Measurements from ENCODE around the gene PSMC4.

The PSMC4 gene

DNA sequence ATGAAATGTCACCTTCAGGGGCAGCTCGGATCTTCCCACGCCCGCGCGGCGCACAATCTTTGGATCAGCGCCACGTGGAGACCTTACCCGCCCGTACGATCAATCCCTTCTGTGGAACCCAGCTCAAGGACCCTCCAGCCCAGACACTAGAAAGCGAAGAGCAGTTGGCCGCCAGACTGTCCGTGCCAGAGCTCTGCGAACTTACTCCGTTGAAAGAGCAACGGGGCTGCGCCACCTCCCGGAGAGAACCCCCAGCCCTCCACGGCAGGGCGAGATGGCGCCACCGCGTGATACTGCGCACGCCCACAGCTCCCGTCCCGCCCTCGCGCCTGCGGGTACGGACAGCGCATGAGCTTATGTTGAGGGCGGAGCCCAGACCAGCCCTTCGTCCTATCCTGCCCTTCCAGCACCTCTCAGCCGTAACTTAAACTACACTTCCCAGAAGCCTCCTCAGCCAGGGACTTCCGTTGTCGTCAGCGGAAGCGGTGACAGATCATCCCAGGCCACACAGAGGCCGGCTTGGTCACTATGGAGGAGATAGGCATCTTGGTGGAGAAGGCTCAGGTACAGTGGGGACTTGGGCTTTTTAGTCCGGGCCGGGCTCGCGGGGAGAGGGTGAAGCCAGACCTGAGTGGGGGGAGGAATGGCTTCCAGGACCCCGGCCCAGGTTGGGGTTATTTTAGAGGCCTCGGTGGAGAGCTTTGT, at the start of gene PSMC4:
Gene PSMC4 (plus strand): TSS at position 491 of the 705 bp plus-strand sequence. CDS start 38 bp downstream, at position 529.
- DNase-seq = peak; percentile 98

DNA sequence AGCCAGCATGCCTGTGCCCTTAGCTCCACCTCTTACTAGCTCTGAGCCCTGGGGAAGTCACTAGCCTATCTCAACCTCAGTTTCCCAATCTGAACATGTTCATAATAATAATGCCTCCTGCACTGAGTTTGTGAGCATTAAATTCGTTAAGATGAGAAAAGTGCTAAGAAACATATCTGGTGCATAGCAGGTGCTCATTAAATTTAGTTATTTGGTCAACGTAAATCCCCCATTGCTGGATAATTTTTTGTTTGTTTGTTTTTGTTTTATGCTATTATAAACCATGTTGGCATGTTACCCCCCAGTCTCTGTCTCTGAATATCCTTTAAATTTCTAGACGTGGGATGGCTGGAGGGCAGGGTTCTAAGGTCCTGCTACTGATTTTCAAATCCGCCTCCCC, 47.1 kb upstream of the PSMC4 start:
- DNase-seq = no peak

DNA sequence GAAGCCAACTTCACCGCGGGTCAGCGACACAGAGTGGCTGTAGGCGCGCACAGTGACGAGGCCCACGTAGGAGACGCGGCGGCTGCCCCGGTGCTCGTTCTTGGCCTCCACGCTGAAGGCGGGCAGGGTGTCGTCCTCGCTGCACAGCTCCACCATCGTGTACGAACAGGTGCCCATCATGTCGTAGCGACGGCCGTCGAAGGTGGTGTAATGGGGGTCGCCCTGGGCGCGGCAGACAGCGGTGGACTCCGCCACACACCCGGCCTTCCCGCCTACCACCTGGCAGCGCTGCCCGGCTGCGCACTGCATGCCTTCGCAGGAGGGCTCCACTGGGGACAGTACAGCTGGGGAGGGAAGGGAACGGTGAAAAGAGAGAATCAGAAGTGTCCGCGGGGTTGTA, 46.6 kb upstream of the PSMC4 start:
- peak in 1 of 2 donors; percentile 6 for DNase-seq

DNA sequence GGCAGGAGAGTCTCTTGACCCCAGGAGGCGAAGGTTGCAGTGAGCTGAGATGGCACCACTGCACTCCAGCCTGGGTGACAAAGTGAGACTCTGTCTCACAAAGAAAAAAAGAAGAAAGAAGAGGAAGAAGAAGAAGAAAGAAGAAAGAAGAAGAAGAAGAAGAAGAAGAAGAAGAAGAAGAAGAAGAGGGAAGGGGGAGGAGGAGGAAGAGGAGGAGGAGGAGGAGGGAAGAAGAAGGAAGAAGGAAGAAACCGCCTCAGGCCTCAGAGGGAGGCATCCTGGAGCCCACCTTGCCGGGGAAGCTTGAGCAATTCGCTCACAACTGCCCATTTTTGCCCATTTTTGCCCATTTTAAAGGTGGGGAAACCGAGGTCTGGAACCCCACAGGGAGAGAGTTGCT, 46.0 kb upstream of the PSMC4 start:
- no peak for DNase-seq

DNA sequence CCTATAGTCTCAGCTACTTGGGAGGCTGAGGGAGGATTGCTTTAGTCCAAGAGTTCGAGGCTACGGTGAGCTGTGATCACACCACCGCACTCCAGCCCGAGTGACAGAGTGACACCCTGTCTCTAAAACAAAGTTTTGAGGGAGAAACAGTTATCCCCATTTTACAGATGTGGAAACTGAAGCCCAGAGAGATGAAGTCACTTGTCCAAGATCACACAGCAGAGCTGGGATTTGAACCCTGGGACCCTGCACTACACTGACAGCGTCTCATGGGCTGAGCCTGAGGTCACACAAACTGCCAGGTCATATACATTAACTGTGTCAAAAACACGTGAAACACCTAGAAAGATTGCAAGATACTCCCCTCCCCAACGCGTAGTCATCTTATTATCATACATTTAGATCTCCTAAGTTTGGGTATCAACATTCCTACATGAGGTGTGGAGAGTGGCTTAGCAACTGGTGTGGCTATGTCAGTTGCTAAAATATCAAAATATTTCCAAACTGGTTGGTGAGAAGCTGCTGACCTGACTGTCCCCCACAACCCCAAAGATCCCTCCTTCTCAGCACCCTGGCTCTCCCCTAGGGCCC, 44.7 kb upstream of the PSMC4 start:
- peak in 1 of 2 donors; percentile 6 for DNase-seq

DNA sequence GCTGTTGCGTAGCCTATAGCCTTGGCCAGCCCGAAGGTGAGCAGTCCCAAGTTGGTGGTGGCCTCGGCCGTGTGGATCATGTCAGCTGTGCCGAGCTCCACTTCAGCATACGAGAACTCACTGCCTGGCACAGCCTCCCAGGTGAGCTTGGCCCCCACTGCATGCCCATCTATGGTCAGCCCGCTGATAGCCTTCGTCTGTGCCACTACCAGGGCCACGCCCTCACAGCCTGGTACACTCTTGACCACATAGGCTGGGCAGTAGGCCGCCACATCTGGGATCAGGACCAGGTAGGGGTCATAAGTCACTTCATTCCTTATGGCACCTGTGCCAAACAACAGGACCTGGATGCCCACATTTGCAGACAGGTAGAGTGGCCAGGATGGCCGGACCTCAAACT, 43.9 kb upstream of the PSMC4 start:
- peak in 1 of 2 donors; percentile 6 for DNase-seq

DNA sequence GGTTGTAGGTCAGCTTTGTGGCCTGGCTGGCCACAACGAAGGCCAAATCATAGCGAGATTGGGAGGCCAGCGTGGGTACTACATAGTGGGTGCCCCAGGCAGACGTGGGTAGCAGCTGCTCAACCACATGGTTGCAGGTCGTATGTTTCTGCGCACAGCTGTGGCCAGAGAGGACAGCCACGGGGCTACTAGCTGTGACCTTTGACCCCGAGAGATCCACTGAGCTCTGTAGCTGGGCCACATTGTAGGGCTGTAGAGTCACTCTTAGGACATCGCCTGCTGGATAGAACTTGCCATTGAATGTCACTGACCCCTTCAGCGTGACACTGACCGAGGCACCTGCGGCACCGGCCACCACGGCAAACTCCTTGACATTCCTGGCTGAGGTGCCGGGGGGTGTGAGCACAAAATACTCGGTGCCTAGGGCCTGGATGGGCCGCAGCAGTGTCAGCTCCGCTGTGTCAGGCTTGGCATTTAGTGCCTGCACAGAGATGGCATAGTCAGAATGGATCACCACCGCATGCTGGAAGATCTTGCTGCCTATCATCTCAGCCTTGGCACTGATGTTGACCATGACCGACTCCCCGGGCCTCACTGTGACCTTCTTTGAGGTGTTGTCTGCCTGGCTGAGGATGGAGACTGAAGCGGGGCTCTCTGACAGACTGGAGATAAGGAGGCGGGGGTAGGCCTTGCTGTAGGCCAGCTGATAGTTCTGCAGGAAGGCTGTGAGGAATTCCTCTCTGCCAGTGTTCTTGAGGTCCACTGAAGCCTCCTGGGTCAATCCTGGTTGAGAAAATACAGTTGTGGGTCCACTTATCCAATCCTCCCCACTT, 43.2 kb upstream of the PSMC4 start:
- peak in 1 of 2 donors; percentile 11 for DNase-seq

DNA sequence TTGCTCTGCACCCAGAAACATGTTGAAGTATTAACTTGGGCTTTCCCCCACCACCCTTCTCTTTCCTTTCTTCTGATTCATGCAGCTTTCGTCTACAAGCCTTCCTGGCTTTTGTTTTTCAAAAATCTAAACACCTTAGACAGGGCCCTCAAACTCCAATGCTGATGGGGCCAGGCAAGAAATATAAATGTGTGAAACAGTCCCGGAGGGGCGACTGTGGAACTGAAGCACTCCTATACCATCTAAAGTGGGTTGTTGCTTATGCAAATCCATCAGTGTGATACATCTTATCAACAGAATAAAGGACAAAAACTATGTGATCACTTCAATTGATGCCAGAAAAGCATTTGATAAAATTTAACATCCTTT, 42.6 kb upstream of the PSMC4 start:
- DNase-seq = peak in 1 of 2 donors; percentile 9

DNA sequence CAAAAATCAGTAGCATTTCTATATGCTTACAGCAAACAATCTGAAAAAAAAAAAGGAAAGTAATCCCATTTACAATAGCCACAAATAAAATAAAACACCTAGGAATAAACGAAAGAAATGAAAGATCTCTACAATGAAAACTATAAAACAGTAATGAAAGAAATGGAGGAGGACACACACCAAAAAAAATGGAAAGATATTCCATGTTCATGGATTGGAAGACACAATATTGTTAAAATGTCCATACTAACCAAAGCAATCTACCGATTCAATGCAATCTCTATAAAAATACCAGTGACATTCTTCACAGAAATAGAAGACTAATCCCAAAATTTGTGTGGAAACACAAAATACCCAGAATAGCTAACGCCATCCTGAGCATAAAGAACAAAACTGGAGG, 41.2 kb upstream of the PSMC4 start:
- DNase-seq = no peak

DNA sequence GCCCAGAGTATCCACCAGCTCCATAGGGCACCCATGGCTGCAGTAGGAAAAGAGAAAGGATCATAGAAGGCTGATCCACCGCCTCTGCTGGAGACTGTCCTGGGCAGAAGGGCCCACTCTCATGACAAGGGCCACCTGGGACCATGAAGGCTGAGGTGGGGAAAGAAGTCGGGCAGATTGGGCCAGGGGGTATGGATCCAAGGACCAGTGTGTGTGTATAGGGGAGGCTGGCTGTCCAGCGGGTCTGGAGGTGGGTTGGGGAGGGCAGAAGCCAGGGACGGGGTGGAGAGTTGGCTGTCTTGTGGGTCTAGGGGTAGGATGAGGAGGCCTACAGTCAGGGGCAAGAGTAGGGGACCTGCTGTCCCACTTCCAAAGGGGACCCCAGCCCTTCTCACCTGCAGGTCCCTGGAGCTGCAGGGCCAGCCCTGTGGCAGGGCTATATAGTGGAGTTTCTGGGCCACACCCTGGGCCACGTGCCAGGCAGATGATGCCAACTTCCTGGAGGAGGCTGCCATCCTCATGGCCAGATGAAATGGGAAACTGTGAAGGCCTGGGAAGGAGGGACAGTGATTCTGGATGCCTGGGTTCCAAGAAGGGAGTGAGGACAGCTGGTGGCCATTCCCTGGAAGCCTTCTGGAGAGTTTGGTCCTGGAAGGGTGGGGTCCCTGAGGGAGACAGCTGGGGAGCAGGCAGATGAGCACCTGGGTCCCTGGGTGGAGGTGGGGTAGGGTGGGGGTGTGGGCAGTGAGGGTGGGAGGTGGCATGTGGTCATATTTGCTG, 36.2 kb upstream of the PSMC4 start, which contains the start of gene FCGBP:
Gene FCGBP (minus strand): TSS at position 51 of the 780 bp plus-strand sequence.
- peak in 1 of 2 donors; percentile 14 for DNase-seq

DNA sequence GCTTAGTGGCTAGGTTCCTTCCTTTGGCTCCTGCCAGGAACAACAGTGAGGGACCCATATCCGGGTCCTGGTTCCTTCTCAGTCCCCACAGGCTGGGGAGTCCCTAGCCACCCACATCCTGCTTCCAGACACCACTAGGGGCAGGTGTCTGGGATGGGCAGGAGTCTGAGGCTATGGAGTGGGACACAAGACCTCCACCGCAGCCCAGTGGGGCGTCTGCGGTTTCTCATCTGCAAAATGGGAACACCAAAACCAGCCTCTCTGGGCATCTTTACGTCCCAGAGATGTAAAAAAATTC, 35.7 kb upstream of the PSMC4 start:
- peak in 1 of 2 donors; percentile 13 for DNase-seq

DNA sequence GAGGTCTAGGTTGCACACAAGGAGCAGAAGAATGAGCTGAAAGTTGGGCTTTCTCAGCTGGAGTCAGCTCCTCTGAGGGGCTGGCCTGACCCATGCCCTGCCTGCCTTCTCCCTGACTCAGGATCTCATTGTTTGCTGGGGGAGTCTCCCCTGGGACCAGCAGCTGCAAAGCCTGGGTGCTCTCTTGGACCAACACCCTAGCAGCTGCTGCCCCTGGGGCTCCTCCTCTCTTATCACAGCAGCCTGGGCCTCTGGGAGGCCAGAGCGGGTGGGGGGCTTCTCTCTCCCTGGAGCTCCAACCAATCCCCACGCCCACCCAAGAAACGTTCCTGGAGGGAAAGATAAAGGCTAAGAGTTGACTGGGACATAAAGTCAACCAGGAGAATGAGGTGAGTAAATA, 34.9 kb upstream of the PSMC4 start:
- peak in 1 of 2 donors; percentile 15 for DNase-seq

DNA sequence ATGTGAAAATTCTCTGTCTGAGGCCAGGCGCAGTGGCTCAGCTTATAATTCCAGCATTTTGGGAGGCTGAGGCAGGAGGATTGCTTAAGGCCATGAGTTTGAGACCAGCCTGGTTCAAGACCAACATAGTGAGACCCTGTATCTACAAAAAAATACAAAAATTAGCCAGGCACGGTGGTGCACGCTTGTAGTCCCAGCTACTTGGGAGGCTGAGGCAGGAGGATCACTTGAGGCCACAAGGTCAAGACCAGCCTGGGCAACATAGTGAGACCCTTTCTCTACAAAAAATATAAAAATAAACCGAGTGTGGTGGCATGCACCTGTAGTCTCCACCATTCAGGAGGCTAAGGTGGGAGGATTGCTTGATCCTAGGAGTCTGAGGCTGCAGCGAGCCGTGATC, 34.3 kb upstream of the PSMC4 start:
- no peak for DNase-seq

DNA sequence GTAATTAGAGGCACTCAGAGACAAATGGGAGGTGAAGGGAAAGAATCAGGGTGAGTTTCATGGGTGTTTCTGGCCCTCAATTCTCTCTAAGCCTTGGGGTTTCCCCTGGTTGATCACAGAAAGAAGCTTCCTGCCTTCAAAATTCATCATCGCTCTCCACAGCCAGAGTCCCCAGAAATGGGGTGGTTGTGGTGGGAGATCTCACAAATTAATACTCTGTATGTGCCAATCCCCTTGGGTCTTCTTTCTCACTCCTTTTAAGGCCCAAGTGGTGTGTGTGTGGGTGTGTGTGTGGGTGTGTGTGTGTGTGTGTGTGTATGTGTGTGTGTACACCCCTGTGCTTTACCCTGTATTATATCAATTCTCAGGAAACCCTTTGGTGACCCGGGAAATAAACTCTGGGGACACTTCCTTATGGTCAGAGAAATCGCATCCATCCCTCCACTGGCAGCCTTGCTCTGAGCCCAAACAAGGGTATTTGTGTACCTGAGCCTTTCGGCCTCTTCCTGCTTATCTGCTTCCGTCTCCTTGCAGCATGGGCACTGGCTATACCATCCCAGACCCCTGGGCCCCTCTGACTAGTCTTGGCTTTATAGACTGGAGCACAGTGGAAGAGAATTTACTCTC, 33.8 kb upstream of the PSMC4 start:
- peak; percentile 33 to 38 for DNase-seq

DNA sequence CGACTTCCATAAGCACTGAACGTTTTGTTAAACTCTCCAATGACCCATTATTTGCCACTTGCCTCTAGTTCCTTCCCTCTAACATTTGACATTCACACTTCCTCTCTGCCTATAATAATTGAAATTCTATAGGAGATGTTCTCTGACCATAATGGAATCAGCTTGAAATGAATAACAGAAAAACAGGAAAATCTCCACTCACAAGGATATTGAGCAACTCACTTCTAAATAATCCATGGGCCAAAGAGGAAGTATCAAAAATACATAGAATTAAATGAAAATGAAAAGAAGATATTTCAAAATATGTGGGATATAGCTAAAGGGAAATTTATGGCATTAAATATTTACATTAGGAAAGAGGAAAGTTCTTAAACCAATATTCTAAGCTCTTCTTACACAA, 33.2 kb upstream of the PSMC4 start:
- DNase-seq = no peak

DNA sequence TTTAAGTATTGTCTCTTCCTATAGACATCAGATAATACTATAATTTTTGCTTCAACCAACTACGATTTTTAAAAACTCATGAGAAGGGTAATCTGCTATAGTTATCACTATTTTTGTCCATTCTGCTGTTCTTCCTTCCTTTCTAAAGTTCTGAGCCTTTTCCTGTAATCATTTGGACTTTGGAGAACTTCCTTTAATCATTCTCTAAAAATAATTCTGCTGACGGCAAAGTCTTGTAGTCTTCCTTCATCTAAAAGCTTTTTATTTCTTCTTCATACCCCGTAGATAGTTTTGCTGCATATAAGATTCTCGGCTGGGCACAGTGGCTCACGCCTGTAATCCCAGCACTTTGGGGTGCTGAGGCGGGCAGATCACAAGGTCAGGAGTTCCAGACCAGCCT, 31.4 kb upstream of the PSMC4 start:
- DNase-seq = no peak

DNA sequence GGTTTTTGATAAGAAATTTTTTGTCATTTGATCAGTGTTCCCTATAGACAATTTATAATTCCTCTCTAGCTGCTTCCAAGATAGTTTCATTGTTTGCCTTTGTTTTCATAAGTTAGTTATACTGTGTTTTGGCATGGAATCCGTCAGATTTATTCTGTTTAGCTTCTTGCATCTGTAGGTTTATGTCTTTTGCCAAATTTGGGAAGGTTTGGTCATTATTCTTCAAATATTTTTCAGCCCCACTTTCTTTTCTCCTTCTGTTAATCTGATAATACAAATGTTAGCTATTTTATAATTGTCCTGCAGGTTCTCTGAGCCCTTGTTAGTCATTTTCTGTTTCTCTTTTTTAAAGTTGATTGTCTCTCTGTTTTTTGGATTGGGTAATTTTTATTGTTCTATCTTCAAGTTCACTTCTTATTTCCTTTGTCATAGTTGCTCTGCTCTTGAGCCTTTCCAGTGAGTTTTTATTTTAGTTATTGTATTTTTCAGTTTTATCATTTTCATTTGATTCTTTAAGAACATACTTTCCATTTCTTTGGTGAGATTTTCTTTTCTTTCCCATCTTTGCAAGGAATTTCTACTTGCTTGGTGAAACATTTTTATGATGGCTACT, 30.6 kb upstream of the PSMC4 start:
- no peak for DNase-seq

DNA sequence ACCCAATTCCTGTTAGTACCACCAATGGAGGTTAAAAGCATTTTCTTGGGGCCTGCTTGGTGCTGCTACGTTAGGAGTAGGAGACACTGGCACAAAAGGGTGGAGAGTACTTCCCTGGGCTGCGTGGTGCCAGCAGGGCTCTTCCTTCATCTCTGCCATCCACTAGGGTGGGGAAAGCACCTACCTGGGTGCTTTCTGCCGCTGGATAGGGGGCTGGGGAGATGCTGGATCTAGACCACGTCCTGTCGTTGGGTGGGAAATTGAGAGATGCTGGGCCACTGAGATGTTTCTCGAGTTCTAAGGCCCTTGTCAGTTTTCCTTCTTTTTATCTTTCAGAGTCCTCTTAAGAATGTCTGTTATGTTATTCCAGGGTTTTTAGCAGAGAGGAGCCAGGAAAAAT, 29.8 kb upstream of the PSMC4 start:
- peak in 1 of 2 donors; percentile 16 for DNase-seq

DNA sequence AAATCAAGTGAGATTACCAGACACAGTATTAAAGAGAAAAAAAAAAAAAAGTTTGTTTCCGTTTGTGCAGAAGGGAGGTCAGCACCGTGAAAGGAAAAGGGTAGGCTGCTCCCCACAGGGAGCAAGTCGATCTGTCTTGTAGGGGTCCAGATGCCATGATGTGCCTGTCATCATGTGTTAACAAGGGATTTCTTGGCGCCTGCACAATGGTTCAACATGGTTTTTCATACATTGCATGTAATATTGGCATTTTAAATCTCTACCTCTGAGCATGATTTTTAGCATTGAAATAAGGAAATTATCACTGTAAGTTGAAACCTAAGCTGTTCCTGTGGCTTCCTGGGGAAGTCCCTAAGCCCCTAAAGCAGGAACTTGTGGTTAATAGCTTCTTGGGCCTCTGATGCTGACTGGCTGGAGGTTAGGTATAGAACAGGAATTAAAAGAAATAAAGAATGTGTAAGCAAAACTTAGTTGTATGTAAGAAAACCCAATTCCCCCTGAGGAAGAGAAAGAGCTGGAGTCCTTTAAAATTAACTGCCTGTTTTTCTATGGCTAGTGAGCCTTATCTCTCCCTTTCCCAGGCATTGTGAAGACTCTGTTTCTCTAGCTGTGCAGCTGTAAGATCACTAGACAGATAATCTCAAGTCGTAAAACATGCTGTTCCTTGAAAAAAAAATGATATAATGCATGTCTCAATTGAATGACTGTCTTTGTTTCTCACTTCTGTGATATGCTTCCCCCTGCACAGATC, 29.2 kb upstream of the PSMC4 start:
- DNase-seq = peak; percentile 31 to 42

DNA sequence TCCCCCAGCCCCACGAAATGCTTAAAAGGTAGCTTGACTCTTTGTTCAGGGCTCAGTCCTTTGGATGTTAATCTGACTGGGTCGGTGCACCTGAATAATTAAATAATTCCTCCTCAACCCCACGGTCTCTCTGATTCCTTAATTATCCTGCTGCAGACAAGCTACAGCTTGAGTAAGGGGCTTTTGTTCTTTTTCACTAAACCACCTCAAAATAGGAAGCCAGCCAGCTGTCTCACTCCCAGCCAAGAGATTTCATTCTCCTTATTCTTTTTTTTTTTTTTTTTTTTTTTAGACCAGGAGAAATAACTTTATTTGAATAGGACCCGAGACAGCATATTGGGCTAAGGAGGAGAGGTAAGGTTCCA, 28.6 kb upstream of the PSMC4 start:
- DNase-seq = peak in 1 of 2 donors; percentile 18

DNA sequence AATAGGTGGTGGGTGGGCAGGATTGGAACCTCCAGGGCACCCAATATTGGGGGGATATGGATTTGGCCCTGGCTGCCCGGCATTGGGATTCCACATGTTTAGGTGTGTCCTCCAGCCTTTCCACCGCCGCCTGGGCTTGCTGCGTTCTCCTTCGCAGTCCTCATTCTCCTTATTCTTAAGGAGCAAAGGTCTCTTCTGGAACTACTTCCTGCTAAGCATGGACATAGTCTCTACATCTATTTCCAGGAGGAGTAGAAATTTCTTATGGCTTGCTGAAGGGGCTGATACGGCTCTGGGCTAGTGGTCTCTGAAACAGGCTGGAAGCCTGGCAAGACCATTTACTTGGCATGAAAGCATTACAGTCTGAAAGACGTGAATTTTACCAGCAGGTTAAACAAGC, 27.4 kb upstream of the PSMC4 start:
- peak in 1 of 2 donors; percentile 15 for DNase-seq

DNA sequence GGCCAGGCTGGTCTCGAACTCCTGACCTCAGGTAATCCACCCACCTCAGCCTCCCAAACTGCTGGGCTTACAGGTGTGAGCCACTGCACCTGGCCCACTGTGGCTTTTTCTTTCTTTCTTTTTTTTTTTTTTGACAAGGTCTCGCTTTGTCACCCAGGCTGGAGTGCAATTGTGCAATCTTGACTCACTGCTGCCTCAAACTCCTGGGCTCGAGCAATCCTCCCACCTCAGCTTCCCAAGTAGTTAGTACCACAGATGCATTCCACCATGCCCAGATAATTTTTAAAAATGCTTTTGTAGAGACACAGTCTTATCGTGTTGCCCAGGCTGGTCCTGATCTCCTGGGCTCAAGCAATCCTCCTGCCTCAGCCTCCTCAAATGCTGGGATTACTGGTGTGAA, 24.4 kb upstream of the PSMC4 start:
- DNase-seq = peak in 1 of 2 donors; percentile 3
